ENCODE measurements around the gene ADAMTSL1.

Gene ADAMTSL1

DNA sequence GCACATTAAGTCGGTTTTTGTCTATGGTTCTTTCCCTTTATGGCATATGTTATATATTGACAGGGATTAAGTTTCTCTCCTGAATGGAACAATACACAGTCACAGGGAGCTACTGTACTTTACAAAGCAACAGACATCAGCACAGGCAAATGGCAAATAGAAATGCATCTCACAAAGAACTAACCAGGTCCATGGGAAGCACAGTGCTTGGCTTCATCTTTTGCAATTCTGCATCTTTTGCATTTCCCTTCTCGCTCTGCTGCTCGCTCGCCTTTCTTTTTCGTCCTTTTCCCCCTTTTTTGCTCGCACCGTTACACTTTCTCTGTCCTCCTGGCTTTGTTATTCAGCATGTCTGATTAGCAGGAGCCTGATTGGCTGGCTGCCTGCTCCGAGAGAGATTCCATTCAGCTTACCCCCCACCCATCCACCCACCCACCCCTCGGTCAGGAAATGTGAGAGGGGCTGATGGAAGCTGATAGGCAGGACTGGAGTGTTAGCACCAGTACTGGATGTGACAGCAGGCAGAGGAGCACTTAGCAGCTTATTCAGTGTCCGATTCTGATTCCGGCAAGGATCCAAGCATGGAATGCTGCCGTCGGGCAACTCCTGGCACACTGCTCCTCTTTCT, at the start of gene ADAMTSL1:
Gene ADAMTSL1, plus strand, starts transcription at position 502 of the 628 bp plus-strand sequence. Its CDS starts 80 bp downstream, at position 582.
- no peak for DNase-seq

GRCh38 chr9:18427691-18428090, 46.3 kb upstream of the ADAMTSL1 start:
- DNase-seq = no peak

DNA sequence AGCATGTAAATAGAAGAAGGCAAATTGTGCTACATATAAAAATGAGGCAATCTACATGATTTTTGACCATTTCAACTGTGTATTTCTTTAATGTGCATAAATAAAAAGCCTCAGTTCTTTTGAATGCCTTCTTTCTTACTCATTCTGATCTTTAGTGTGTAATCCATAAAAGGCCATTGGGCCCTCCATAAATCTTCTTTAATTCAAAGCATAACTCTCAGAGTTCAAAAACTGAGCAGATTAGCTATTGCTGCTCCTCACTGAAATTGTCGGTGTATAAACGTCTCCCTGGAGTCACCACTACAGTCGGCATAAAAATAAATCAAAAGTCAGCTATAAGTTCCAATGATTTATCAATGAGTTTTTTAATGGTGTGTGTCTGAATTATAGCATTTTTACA, 45.3 kb upstream of the ADAMTSL1 start:
- no peak for DNase-seq

GRCh38 chr9:18429070-18429469, 44.9 kb upstream of the ADAMTSL1 start:
- no peak for DNase-seq

- no peak for DNase-seq
These were observed 40.3 kb upstream of the ADAMTSL1 start for GRCh38 chr9:18433620-18434019.

DNA sequence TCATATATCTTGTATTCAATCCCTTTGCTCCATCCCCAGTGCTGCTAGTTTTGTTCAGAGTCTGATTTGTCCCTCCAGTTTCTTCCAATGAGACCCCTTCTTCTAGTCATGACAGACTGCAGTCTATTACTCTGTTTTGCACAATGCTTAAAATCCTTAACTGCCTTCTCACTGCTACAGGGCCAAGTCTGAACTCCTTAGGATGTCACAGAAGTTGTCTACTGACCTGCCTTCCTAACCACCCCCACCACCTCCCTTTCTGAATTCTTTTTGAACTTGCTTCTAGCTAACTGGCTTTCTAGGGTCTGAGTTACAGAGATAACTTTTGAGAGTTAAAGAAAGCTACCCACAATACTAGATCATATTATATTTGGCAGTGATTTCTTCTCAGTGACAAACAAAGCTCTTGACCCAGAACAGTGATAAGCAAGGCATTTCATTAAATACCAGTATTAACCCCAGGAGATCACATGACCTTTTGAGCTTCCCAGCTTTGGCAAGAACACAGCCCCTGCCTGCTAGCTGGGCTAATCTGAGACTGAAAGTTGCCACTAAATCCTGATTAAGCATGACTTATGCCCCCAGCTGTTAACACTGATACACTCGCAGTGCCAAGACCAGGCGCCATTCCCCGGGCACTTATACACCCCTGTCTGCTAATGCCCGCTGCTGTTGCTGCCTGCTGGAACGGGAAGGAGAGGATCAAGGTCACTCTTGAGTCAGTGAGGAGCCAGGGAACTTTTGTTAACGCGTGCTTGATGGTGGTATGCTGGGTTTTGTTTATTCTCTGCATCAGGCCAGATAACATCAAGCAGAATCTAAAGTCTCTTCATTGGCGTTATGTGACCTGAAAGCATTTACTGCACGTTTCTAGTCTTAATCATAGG, 36.4 kb upstream of the ADAMTSL1 start:
- peak; percentile 27 for DNase-seq

- DNase-seq = peak; percentile 8
These were observed 35.5 kb upstream of the ADAMTSL1 start for GRCh38 chr9:18438300-18438925.

DNA sequence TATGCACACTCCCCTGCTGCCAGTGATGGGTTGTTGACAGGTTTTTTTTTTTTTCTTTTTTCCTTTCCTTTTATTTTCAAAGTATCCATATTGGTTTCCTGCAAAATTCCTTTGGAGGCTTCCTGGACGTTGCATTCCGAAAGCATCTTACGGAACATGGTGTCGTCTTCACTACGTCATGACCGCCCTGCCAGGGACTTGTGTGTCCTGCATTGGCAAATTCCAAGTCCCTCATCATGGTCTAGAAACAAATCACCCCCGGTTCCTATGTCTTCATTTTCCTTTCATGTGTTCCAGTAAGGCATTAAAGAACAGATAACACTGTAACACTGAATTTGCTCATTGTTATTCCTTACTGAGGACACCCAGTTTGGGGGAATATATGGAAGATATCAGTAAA, 35.0 kb upstream of the ADAMTSL1 start:
- DNase-seq = no peak

- no peak for DNase-seq
These were observed 32.7 kb upstream of the ADAMTSL1 start for GRCh38 chr9:18441261-18441660.

DNA sequence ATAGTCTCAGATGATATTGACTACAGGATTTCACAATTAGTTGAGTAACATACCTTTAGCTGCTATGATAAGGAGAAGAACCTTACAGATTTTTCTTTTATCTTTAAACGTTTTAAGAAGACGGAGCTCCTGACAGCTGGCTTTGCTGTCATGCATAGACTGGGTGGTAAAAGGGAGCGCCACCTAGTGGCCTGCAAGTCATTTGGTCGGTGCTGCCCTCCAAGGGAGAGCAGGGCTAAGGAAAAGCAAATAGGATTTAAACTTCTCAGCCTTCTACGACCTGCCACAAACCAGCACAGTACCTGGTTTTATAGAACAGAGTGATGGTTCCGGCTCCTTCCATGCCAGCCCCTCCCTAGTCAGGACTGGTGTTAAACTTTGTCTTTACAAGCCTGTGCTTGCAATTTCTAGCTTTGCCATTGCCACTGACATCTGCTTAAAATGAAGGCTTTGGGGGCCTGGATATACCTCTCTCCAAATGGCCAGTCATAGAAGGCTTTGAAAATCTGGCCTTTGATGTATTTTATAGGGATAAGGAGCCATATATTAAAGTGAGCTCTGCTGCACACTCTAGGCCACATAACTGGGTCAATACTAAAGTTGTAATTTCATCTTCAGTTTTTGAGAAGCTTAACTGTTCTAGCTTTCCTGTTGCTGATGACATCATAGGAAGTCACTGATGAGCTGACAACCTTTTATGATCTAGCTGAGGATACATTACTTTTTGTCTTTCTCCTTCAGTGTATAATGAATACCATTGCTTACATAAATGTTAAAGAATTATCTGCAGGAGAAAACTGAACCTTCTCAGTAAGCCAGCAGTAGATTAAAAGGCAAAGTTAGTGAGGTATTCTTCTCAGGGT, 31.1 kb upstream of the ADAMTSL1 start:
- DNase-seq = peak; percentile 24

- DNase-seq = no peak
These were observed 26.8 kb upstream of the ADAMTSL1 start for GRCh38 chr9:18447131-18447530.

GRCh38 chr9:18447541-18447940, 26.4 kb upstream of the ADAMTSL1 start:
- DNase-seq = no peak

DNA sequence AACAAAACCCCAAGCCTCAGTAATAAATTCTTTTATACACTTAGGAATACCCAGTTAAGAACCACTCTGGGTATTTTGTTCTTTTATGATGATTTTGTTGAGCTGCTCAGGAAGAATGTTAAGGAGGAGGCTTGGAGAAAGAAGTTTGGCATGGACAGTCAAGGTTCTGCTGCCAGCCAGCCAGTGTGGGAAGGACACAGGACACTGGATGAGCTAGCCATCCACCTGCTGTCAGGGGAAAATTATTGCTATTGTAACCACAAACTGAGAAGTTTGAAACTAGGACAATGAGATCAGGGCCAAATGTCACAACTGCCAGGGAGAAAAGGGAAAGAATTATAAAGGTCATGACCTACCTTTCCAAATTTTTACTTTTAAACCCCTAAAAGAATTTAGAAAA, 25.9 kb upstream of the ADAMTSL1 start:
- no peak for DNase-seq

DNA sequence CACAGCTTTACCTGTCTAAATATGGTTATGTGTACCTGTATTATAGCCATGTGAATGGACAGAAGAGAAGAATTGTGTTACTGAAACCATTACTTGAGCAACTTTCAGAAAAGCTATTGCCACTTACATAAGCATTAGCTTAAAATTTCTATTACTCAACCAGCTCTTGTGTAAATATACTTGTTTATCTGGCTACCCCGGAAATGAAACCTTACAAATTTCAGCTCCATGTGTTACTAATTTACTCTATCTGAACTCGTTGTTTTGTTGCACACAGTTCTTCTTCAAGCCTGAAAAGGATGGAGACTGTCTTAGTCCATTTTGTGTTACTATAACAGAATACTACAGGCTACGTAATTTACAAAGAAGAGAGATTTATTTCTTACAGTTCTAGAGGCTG, 22.5 kb upstream of the ADAMTSL1 start:
- no peak for DNase-seq

GRCh38 chr9:18452276-18452675, 21.7 kb upstream of the ADAMTSL1 start:
- no peak for DNase-seq

GRCh38 chr9:18456624-18457237, 17.2 kb upstream of the ADAMTSL1 start:
- no peak for DNase-seq

DNA sequence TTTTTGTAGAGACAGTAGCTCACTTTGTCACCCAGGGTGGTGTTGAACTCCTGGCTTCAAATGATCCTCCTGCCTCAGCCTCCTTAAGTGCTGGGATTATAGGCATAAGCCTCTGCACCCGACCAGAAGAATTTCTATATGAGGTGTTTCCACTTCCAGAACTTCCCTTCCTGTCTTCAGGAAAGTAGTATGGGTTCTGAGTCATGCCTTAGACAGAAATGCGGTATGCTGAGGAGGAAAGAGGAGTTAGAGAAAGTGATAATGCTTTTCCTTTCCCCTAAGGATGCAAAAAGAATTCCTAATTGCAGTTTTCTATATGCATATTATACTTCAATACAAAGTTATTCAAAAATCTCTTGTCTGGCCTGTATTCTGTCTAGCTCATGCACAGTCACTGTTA, 16.4 kb upstream of the ADAMTSL1 start:
- DNase-seq = no peak

- no peak for DNase-seq
These were observed 13.9 kb upstream of the ADAMTSL1 start for GRCh38 chr9:18459962-18460584.

- DNase-seq = no peak
These were observed 12.5 kb upstream of the ADAMTSL1 start for GRCh38 chr9:18461496-18461895.

- DNase-seq = no peak
These were observed 10.0 kb upstream of the ADAMTSL1 start for GRCh38 chr9:18463991-18464390.

DNA sequence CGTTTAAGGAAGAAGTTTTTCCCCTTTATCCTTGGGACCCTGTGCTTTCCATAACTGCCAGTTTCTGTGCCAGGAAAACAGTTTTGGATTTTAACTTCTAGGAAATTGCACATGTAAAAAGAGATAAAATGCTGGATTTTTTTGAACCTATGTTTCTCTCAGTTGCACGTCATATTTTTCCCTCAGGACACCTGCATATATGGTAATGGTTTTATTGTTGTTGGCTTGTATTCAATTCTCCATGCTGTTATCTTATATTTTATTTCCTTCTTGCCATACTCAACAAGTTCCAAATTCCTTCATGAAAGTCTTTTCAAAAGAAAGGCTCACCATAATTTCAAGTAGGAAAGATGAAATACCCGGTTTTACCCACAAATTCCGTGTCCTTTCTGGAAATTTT, 7.9 kb upstream of the ADAMTSL1 start:
- no peak for DNase-seq

DNA sequence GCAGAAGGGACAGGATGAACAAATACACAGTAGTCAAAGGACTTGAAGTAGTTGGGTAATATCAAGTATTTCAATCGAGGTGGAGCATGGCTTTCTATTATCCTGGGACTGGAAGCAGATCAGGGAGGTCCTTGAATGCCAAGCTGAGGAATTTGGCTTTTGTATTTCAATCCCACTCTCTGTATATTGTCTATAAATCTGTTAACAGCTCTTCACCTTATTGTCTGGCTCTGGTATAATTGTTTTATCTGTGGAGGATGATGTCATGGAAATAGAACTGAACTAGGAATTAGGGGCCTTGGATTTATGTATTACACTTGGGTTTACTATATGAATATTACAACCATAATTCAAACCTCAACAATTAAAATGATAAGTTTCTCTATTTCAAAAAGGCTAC, 6.3 kb upstream of the ADAMTSL1 start:
- DNase-seq = no peak
